Measurements from ENCODE around the gene EPB42. TPM values are rescaled to one million over a fixed set of nuclear protein-coding genes. Genes with fewer than 3 reads are reported as not detected.

Gene EPB42
- polyA plus RNA-seq, 3 donors = 0.08 to 0.13 TPM; not detected in 1

DNA sequence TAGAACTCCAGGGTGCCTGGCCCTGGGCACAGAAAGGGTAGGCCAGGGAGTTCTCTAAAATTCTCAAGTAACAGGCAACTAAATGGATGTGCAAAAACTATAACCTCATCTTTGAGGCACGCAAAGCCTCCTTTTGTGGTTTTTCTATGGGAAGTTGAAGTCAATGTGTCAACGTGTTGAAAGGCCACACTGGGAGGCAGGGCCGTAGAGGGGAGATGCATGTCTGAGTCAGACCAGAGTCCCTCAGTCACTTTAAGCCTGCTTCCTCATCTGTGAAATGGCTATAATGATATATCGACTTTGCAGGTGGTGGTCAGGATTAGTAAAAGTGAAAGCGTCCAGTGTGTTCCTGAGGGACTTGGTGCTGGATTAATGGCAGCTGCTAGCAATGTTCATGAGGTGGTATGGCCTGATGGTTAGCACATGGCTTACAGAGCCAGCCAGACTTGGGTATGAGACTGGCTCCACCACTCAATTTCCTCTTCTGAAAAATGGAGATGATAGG lies 28.9 kb upstream of the EPB42 start:
- no peak overlapping the region for H2AFZ ChIP-seq (ENCODE audit: insufficient read depth, low read depth, low read length, poor library complexity, severe bottlenecking)
- no peak overlapping the region for H3K4me2 ChIP-seq (replicated peaks; ENCODE audit: extremely low read depth, low read length, poor library complexity, severe bottlenecking)
- DNase-seq = peak; percentile 43 to 85 (median 44)
- TF ChIP-seq, protein P1, sequence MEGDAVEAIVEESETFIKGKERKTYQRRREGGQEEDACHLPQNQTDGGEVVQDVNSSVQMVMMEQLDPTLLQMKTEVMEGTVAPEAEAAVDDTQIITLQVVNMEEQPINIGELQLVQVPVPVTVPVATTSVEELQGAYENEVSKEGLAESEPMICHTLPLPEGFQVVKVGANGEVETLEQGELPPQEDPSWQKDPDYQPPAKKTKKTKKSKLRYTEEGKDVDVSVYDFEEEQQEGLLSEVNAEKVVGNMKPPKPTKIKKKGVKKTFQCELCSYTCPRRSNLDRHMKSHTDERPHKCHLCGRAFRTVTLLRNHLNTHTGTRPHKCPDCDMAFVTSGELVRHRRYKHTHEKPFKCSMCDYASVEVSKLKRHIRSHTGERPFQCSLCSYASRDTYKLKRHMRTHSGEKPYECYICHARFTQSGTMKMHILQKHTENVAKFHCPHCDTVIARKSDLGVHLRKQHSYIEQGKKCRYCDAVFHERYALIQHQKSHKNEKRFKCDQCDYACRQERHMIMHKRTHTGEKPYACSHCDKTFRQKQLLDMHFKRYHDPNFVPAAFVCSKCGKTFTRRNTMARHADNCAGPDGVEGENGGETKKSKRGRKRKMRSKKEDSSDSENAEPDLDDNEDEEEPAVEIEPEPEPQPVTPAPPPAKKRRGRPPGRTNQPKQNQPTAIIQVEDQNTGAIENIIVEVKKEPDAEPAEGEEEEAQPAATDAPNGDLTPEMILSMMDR (IDR thresholded peaks at IDR 0.05) = no peak
- H3K27ac ChIP-seq (ENCODE audit: low read depth in 1 of 2, low read length in 2 of 2) = peak overlapping the region in 1 of 2 donors; percentile 18
- Mint-ChIP-seq H3K36me3 (no peaks in the 10 kb centered on the region), H3K4me1 (peaks cover 18% of the 10 kb centered on the region), H3K27me3 (ENCODE audit: low read depth in 3 of 3) (peaks cover 10 to 15% (median 14%) of the 10 kb centered on the region in 3 donors), H3K4me3 (no peak overlapping the region), H3K27ac (peak overlapping the region in 3 of 7 donors; percentile 30 to 70 (median 65)), H3K9me3 (peaks cover 0 to 4% (median 0%) of the 10 kb centered on the region in 7 donors)
- H3K9me3 ChIP-seq (replicated peaks in 1 of 2; ENCODE audit: control insufficient read depth in 1 of 2, insufficient read depth in 1 of 2, low read length in 2 of 2) = no peaks in the 10 kb centered on the region
- no peaks in the 10 kb centered on the region for H4K20me1 ChIP-seq (ENCODE audit: insufficient read depth, low read length)
- H3K4me1 ChIP-seq (ENCODE audit: control insufficient read depth in 1 of 2, insufficient read depth in 2 of 2, low read length in 2 of 2) = peaks cover 10 to 11% of the 10 kb centered on the region in 2 donors
- no peak overlapping the region for H3K4me3 ChIP-seq (replicated peaks in 1 of 3; ENCODE audit: low read depth in 2 of 3, low read length in 3 of 3)
- intact Hi-C loops (cut with micrococcal nuclease) = no loop called here
- H3K36me3 ChIP-seq (replicated peaks in 1 of 2; ENCODE audit: control insufficient read depth in 1 of 2, insufficient read depth in 2 of 2, low read length in 2 of 2) = no peaks in the 10 kb centered on the region
- H3K27me3 ChIP-seq (ENCODE audit: control insufficient read depth in 2 of 2, insufficient read depth in 2 of 2, low read length in 2 of 2) = peaks cover 0 to 3% of the 10 kb centered on the region in 2 donors
- no peak overlapping the region for H3K9ac ChIP-seq (ENCODE audit: insufficient read depth, low read length, poor library complexity, severe bottlenecking)
- WGBS (ENCODE audit: insufficient coverage) = 0% methylated on average over 4 of the region's 5 CpGs
- H3K79me2 ChIP-seq (ENCODE audit: insufficient read depth, low read length) = no peaks in the 10 kb centered on the region

DNA sequence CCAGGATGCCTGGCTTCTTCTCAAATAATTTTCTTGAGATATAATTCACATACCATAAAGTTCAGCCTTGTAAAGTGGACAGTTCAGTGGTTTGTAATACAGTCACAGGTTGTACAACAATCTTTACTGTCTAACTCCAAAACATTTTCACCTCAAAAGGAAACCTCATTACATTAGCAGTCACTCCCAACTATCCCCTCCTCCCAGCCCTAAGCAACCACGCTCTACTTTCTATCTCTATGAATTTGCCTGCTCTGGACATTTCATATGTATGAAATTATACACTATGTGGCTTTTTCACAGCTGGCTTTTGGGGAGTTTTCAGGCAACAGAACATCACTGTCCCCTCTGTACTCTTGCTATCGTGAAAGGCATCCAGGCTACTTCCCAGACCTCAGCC lies 28.4 kb upstream of the EPB42 start:
- peaks cover 0 to 4% (median 0%) of the 10 kb centered on the region in 7 donors for H3K9me3 Mint-ChIP-seq
- WGBS (ENCODE audit: insufficient coverage) = 25% methylated on average over 1 of the region's 2 CpGs
- H3K27ac Mint-ChIP-seq = peak overlapping the region in 3 of 7 donors; percentile 30 to 70 (median 65)
- intact Hi-C loops (cut with micrococcal nuclease) = no loop called here
- H3K4me1 ChIP-seq (ENCODE audit: control insufficient read depth in 1 of 2, insufficient read depth in 2 of 2, low read length in 2 of 2) = peaks cover 10 to 11% of the 10 kb centered on the region in 2 donors
- H3K36me3 ChIP-seq (replicated peaks in 1 of 2; ENCODE audit: control insufficient read depth in 1 of 2, insufficient read depth in 2 of 2, low read length in 2 of 2) = no peaks in the 10 kb centered on the region
- no peak overlapping the region for H3K4me2 ChIP-seq (replicated peaks; ENCODE audit: extremely low read depth, low read length, poor library complexity, severe bottlenecking)
- no peaks in the 10 kb centered on the region for H3K9me3 ChIP-seq (replicated peaks in 1 of 2; ENCODE audit: control insufficient read depth in 1 of 2, insufficient read depth in 1 of 2, low read length in 2 of 2)
- no peaks in the 10 kb centered on the region for H4K20me1 ChIP-seq (ENCODE audit: insufficient read depth, low read length)
- no peaks in the 10 kb centered on the region for H3K79me2 ChIP-seq (ENCODE audit: insufficient read depth, low read length)
- peak overlapping the region in 1 of 2 donors; percentile 18 for H3K27ac ChIP-seq (ENCODE audit: low read depth in 1 of 2, low read length in 2 of 2)
- H3K4me3 ChIP-seq (replicated peaks in 1 of 3; ENCODE audit: low read depth in 2 of 3, low read length in 3 of 3) = no peak overlapping the region
- TF ChIP-seq, protein P1 (IDR thresholded peaks at IDR 0.05) = no peak
- H2AFZ ChIP-seq (ENCODE audit: insufficient read depth, low read depth, low read length, poor library complexity, severe bottlenecking) = no peak overlapping the region
- H3K9ac ChIP-seq (ENCODE audit: insufficient read depth, low read length, poor library complexity, severe bottlenecking) = no peak overlapping the region
- H3K4me3 Mint-ChIP-seq = no peak overlapping the region
- DNase-seq = no peak
- H3K36me3 Mint-ChIP-seq = no peaks in the 10 kb centered on the region
- peaks cover 1 to 3% of the 10 kb centered on the region in 2 donors for H3K27me3 ChIP-seq (ENCODE audit: control insufficient read depth in 2 of 2, insufficient read depth in 2 of 2, low read length in 2 of 2)
- peaks cover 12 to 15% (median 14%) of the 10 kb centered on the region in 3 donors for H3K27me3 Mint-ChIP-seq (ENCODE audit: low read depth in 3 of 3)
- peaks cover 18% of the 10 kb centered on the region for H3K4me1 Mint-ChIP-seq
